Spinal cord (tissue), 10 donors: ENCODE data around the gene DTNB. TPM values are rescaled to one million over a fixed set of nuclear protein-coding genes. Genes with fewer than 3 reads are reported as not detected.

Experiments used
- DNase-seq, 6 donors: peaks; one replicate each; pipeline versions ENCODE4 v3.0.0 to v3.0.0-alpha.2; 2013 to 2015; ENCODE audit warnings: low spot score in 6 of 6, low read depth in 4 of 6
- H3K27ac ChIP-seq: one replicate; pipeline ENCODE4 v1.5.1; 2013; ENCODE audit warnings: low read depth, low read length, control low read depth
- H3K27me3 ChIP-seq: one replicate; pipeline ENCODE4 v1.6.1; 2013; ENCODE audit warnings: low read length; ENCODE audit not compliant: control insufficient read depth, insufficient read depth
- H3K36me3 ChIP-seq: one replicate; pipeline ENCODE4 v1.6.1; 2013; ENCODE audit warnings: low read length; ENCODE audit not compliant: control insufficient read depth, insufficient read depth
- H3K4me1 ChIP-seq: one replicate; pipeline ENCODE4 v1.6.1; 2013; ENCODE audit warnings: low read length; ENCODE audit not compliant: control insufficient read depth, insufficient read depth
- H3K4me3 ChIP-seq: one replicate; pipeline ENCODE4 v1.5.1; 2013; ENCODE audit warnings: low read depth, low read length, control low read depth
- H3K9me3 ChIP-seq: one replicate; pipeline ENCODE4 v1.6.1; 2013; ENCODE audit warnings: low read length; ENCODE audit not compliant: control insufficient read depth, insufficient read depth
- WGBS: methylation state at CpG from one replicate; pipeline ENCODE4 v1.1.5; 2013; ENCODE audit warnings: missing lambda C conversion rate; ENCODE audit not compliant: insufficient coverage; 5-methylcytosine and 5-hydroxymethylcytosine counted together
- polyA plus RNA-seq, 2 donors: library from polyadenylated mRNA; unstranded; fragments of 120-200 nt; gene quantifications; one replicate each; pipeline ENCODE4 v1.2.1, GENCODE V29; 2013; ENCODE audit not compliant: insufficient read length in 2 of 2
- total RNA-seq, 2 donors: library from RNA; depleted of rRNA in 1 of 2; stranded (reverse); fragments of 120-200 nt in 1 of 2; fragments of >200 nt in 1 of 2; gene quantifications; one replicate each; pipeline versions ENCODE4 v1.2.3 to v1.2.4, GENCODE V29; 2013 to 2014
- donor health status: healthy.

Gene DTNB
- total and polyA plus RNA-seq, 4 donors = 21.1 to 50.8 (median 34.5) TPM

GRCh38 chr2:25505622-25506021 lies 167.8 kb downstream of the DTNB start:
- H3K27ac ChIP-seq = no peak overlapping the region
- H3K4me3 ChIP-seq = no peak overlapping the region
- no peaks in the 10 kb centered on the region for H3K9me3 ChIP-seq
- H3K27me3 ChIP-seq = no peaks in the 10 kb centered on the region
- WGBS = no CpG with 5 or more reads among the region's 2 CpGs
- no peak for DNase-seq
- no peaks in the 10 kb centered on the region for H3K4me1 ChIP-seq
- no peaks in the 10 kb centered on the region for H3K36me3 ChIP-seq

GRCh38 chr2:25505182-25505581 lies 168.2 kb downstream of the DTNB start:
- Histone ChIP-seq H3K9me3 (no peaks in the 10 kb centered on the region), H3K4me3 (no peak overlapping the region), H3K27me3 (no peaks in the 10 kb centered on the region), H3K27ac (no peak overlapping the region), H3K4me1 (no peaks in the 10 kb centered on the region), H3K36me3 (no peaks in the 10 kb centered on the region)
- DNase-seq = no peak
- no CpG with 5 or more reads among the region's 3 CpGs for WGBS

- Histone ChIP-seq H3K27me3 (no peaks in the 10 kb centered on the region), H3K27ac (no peak overlapping the region), H3K9me3 (no peaks in the 10 kb centered on the region), H3K4me3 (no peak overlapping the region), H3K36me3 (no peaks in the 10 kb centered on the region), H3K4me1 (no peaks in the 10 kb centered on the region)
- no peak for DNase-seq
- WGBS = 97% methylated on average over 2 of the region's 2 CpGs
Measured at GRCh38 chr2:25504266-25504665, 169.1 kb downstream of the DTNB start.

- Histone ChIP-seq H3K27ac (no peak overlapping the region), H3K4me1 (no peaks in the 10 kb centered on the region), H3K27me3 (no peaks in the 10 kb centered on the region), H3K36me3 (no peaks in the 10 kb centered on the region), H3K4me3 (no peak overlapping the region), H3K9me3 (no peaks in the 10 kb centered on the region)
- WGBS = 86% methylated on average over 1 of the region's 3 CpGs
- no peak for DNase-seq
Measured at GRCh38 chr2:25499157-25499556, 174.2 kb downstream of the DTNB start.

GRCh38 chr2:25497918-25498407 lies 175.4 kb downstream of the DTNB start:
- no peaks in the 10 kb centered on the region for H3K27me3 ChIP-seq
- H3K9me3 ChIP-seq = no peaks in the 10 kb centered on the region
- no peak overlapping the region for H3K27ac ChIP-seq
- H3K4me3 ChIP-seq = no peak overlapping the region
- no peaks in the 10 kb centered on the region for H3K36me3 ChIP-seq
- DNase-seq = no peak
- H3K4me1 ChIP-seq = no peaks in the 10 kb centered on the region
- WGBS = 75% methylated on average over 1 of the region's 2 CpGs

GRCh38 chr2:25497229-25497917 lies 176.0 kb downstream of the DTNB start:
- Histone ChIP-seq H3K9me3 (no peaks in the 10 kb centered on the region), H3K36me3 (no peaks in the 10 kb centered on the region), H3K27me3 (no peaks in the 10 kb centered on the region), H3K27ac (no peak overlapping the region), H3K4me3 (no peak overlapping the region), H3K4me1 (no peaks in the 10 kb centered on the region)
- 28% methylated on average over 3 of the region's 5 CpGs for WGBS
- DNase-seq = peak in 2 of 6 donors; percentile 3 to 59

GRCh38 chr2:25494616-25495015 lies 178.8 kb downstream of the DTNB start:
- no peaks in the 10 kb centered on the region for H3K9me3 ChIP-seq
- H3K27ac ChIP-seq = no peak overlapping the region
- no peaks in the 10 kb centered on the region for H3K36me3 ChIP-seq
- no peak overlapping the region for H3K4me3 ChIP-seq
- DNase-seq = peak in 1 of 6 donors; percentile 11
- no peaks in the 10 kb centered on the region for H3K4me1 ChIP-seq
- no CpG with 5 or more reads among the region's 2 CpGs for WGBS
- no peaks in the 10 kb centered on the region for H3K27me3 ChIP-seq

- Histone ChIP-seq H3K27ac (no peak overlapping the region), H3K4me1 (no peaks in the 10 kb centered on the region), H3K27me3 (no peaks in the 10 kb centered on the region), H3K4me3 (no peak overlapping the region), H3K36me3 (no peaks in the 10 kb centered on the region), H3K9me3 (no peaks in the 10 kb centered on the region)
- WGBS = no CpG with 5 or more reads among the region's 1 CpG
- DNase-seq = no peak
Measured at GRCh38 chr2:25493207-25493606, 180.2 kb downstream of the DTNB start.

GRCh38 chr2:25492726-25493125 lies 180.7 kb downstream of the DTNB start:
- Histone ChIP-seq H3K9me3 (no peaks in the 10 kb centered on the region), H3K27ac (no peak overlapping the region), H3K4me1 (no peaks in the 10 kb centered on the region), H3K4me3 (no peak overlapping the region), H3K36me3 (no peaks in the 10 kb centered on the region), H3K27me3 (no peaks in the 10 kb centered on the region)
- no peak for DNase-seq
- 86% methylated on average over 1 of the region's 3 CpGs for WGBS

- no peaks in the 10 kb centered on the region for H3K36me3 ChIP-seq
- H3K27ac ChIP-seq = no peak overlapping the region
- H3K9me3 ChIP-seq = no peaks in the 10 kb centered on the region
- no CpG with 5 or more reads among the region's 6 CpGs for WGBS
- no peaks in the 10 kb centered on the region for H3K4me1 ChIP-seq
- H3K27me3 ChIP-seq = no peaks in the 10 kb centered on the region
- H3K4me3 ChIP-seq = no peak overlapping the region
- no peak for DNase-seq
Measured at GRCh38 chr2:25491966-25492532, 181.3 kb downstream of the DTNB start.
